Uterus (tissue), 4 donors: Measurements from ENCODE around the gene PRG2. TPM values are rescaled to one million over a fixed set of nuclear protein-coding genes. Genes with fewer than 3 reads are reported as not detected.

Experiments used
- DNase-seq, 2 donors: peaks; one replicate each; pipeline ENCODE4 v3.0.0-alpha.2; 2019 to 2020
- H3K27ac ChIP-seq, 2 donors: fragments of 200-600 bp; sonication (generic); 1 replicate in 1 of 2; 2 replicates in 1 of 2; pipeline ENCODE4 v1.5.1; 2016 to 2018
- H3K27me3 ChIP-seq, 2 donors: fragments of 200-600 bp; sonication (generic); one replicate each; pipeline ENCODE4 v1.5.1; 2018 to 2019; ENCODE audit warnings: control low read depth in 1 of 2
- H3K36me3 ChIP-seq, 2 donors: fragments of 200-600 bp; sonication (generic); one replicate each; pipeline ENCODE4 v1.5.1; 2019; ENCODE audit warnings: control low read depth in 1 of 2
- H3K4me1 ChIP-seq, 2 donors: fragments of 200-600 bp; sonication (generic); one replicate each; pipeline ENCODE4 v1.5.1; 2018 to 2019; ENCODE audit warnings: control low read depth in 1 of 2
- H3K4me3 ChIP-seq, 2 donors: fragments of 200-600 bp; sonication (generic); 1 replicate in 1 of 2; 2 replicates in 1 of 2; pipeline ENCODE4 v1.5.1; 2018 to 2019; ENCODE audit warnings: mild to moderate bottlenecking in 1 of 2
- H3K9me3 ChIP-seq, 2 donors: fragments of 200-600 bp; sonication (generic); one replicate each; pipeline ENCODE4 v1.5.1; 2019; ENCODE audit warnings: control low read depth in 1 of 2
- POLR2A ChIP-seq, 2 donors: fragments of 450-650 bp; IDR thresholded peaks; one replicate each; pipeline ENCODE4 v1.6.1; 2016; ENCODE audit warnings: antibody characterized with exemption in 2 of 2, mild to moderate bottlenecking in 1 of 2, moderate library complexity in 1 of 2
- intact Hi-C: fragments of 100-400 bp; cut with DNase I; formaldehyde crosslinking; loops from one replicate; pipeline ENCODE4 v1.15.1; 2023; ENCODE audit warnings: low total_unique reads
- total RNA-seq, 4 donors: library from RNA; depleted of rRNA in 3 of 4; stranded (reverse); fragments of >200 nt in 3 of 4; gene quantifications; one replicate each; pipeline versions ENCODE4 v1.1.0 to v1.2.4, GENCODE V29; 2014 to 2023
- TF ChIP-seq, protein P1 (sequence below), 4 experiments: fragments of 200-600 bp in 2 of 4; fragments of 450-650 bp in 2 of 4; sonication (generic) in 2 of 4; IDR thresholded peaks; one replicate each; pipeline ENCODE4 v1.5.1; 2016 to 2019; ENCODE audit warnings: antibody characterized with exemption in 4 of 4, mild to moderate bottlenecking in 2 of 4, moderate library complexity in 1 of 4
- donor health status: DM: yes; HTN: yes; CAD: no.

The PRG2 gene
- total RNA-seq, 4 donors from 2014 or later = 0.21 TPM; not detected in 3

GRCh38 chr11:57394203-57394965, 3.9 kb upstream of the PRG2 start:
- Histone ChIP-seq H3K9me3 (no peaks in the 10 kb centered on the region), H3K27me3 (no peaks in the 10 kb centered on the region), H3K4me1 (no peaks in the 10 kb centered on the region), H3K27ac (no peak overlapping the region), H3K36me3 (no peaks in the 10 kb centered on the region), H3K4me3 (no peak overlapping the region)
- intact Hi-C loops = no loop called here
- TF ChIP-seq POLR2A (IDR thresholded peaks at IDR 0.05) = no peak
- TF ChIP-seq, protein P1, sequence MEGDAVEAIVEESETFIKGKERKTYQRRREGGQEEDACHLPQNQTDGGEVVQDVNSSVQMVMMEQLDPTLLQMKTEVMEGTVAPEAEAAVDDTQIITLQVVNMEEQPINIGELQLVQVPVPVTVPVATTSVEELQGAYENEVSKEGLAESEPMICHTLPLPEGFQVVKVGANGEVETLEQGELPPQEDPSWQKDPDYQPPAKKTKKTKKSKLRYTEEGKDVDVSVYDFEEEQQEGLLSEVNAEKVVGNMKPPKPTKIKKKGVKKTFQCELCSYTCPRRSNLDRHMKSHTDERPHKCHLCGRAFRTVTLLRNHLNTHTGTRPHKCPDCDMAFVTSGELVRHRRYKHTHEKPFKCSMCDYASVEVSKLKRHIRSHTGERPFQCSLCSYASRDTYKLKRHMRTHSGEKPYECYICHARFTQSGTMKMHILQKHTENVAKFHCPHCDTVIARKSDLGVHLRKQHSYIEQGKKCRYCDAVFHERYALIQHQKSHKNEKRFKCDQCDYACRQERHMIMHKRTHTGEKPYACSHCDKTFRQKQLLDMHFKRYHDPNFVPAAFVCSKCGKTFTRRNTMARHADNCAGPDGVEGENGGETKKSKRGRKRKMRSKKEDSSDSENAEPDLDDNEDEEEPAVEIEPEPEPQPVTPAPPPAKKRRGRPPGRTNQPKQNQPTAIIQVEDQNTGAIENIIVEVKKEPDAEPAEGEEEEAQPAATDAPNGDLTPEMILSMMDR (IDR thresholded peaks at IDR 0.05) = no peak
- DNase-seq = no peak

DNA sequence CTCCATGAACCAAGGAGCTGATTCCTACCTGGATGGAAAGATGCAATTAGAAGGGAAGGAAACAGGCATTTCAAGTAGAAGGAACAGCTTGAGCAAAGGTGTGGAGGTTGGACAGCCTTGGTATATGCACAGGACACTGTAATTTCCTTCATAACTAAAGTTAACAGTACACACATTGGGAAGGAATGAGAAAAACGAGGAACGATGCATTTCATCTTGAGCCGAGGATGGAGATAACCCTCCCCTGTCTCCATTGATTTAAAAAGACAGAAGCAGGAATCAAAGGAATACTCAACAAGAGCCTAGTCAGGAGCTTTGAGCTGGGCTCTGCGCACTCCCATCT, 2.3 kb upstream of the PRG2 start:
- no peak overlapping the region for H3K27ac ChIP-seq
- TF ChIP-seq, protein P1 (IDR thresholded peaks at IDR 0.05) = no peak
- DNase-seq = no peak
- H3K4me3 ChIP-seq = no peak overlapping the region
- H3K36me3 ChIP-seq = no peaks in the 10 kb centered on the region
- intact Hi-C loops = no loop called here
- H3K9me3 ChIP-seq = no peaks in the 10 kb centered on the region
- no peaks in the 10 kb centered on the region for H3K27me3 ChIP-seq
- no peaks in the 10 kb centered on the region for H3K4me1 ChIP-seq

DNA sequence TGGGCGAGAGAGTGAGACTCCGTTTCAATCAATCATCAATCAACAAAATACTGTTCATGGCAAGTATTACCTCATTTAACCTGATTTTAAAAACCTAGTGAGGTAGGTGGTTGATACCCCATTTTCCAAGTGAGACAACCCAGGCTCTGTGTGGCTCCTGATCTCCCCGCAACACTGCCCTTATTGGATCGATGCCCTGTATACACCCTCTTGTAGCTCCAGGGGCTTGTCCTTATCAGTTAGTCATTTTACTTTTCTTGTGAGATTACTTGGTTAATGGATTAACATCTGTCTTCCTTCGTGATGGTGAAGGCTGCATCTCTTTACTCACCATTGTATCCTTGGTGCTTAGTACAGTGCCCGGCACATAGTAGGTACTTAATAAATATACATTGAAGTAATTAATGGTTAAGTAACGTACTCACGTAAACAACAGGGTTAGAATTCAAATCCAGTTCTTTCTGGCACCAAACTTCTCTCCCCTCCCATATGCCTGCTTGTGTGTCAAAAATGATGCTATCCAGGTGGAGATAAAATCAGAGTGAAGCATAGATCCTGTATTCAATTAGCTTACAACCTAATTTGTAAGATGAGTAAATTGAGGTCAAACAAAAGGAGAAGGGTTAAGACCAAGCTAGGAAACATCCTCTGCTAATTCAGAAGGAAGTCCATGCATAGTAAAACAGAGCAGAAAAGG, 1.8 kb upstream of the PRG2 start:
- H3K36me3 ChIP-seq = no peaks in the 10 kb centered on the region
- H3K27ac ChIP-seq = no peak overlapping the region
- no peak for DNase-seq
- H3K4me3 ChIP-seq = no peak overlapping the region
- no peaks in the 10 kb centered on the region for H3K9me3 ChIP-seq
- no peaks in the 10 kb centered on the region for H3K4me1 ChIP-seq
- intact Hi-C loops = no loop called here
- no peak for TF ChIP-seq POLR2A (IDR thresholded peaks at IDR 0.05)
- TF ChIP-seq, protein P1 (IDR thresholded peaks at IDR 0.05) = no peak
- no peaks in the 10 kb centered on the region for H3K27me3 ChIP-seq

DNA sequence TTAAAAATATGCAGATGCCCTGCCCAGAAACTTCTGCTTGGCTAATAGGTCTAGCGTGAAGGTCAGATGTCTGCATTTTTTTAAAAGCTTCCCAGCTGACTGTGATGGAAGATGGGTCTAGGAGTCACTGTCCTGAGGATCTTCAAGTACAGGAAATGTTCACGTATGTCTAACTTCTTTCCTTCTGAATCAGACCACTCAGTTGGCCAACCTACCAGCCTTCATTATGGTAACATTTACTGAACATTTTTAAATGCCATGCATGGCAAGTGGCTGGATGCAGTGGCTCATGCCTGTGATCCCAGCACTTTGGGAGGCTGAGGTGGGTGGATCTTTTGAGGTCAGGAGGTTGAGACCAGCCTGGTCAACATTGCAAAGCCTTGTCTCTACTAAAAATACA, 1.1 kb upstream of the PRG2 start:
- Histone ChIP-seq H3K27me3 (no peaks in the 10 kb centered on the region), H3K4me3 (no peak overlapping the region), H3K36me3 (no peaks in the 10 kb centered on the region), H3K9me3 (no peaks in the 10 kb centered on the region), H3K4me1 (no peaks in the 10 kb centered on the region), H3K27ac (no peak overlapping the region)
- intact Hi-C loops = no loop called here
- no peak for TF ChIP-seq POLR2A (IDR thresholded peaks at IDR 0.05)
- TF ChIP-seq, protein P1 (IDR thresholded peaks at IDR 0.05) = no peak
- DNase-seq = no peak

DNA sequence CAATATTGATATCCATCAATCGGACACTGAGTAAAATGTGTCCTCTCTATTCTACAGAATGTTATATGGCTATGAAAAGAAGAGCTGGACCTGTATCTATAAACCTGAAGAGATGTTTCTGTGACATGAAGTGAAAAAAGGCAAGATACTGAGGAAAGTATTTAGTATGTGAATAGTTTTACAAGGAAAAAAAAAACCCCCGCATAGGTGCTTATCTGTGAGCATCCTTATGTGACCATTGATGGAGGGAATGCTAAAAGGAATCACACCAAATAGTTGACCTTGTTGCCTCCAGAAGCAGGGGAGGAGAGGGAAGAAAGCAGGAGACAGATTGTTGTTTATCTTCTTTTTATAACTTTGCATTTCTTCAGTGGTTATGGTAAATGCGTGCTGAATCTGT, 661 bp upstream of the PRG2 start:
- H3K4me1 ChIP-seq = no peaks in the 10 kb centered on the region
- no peaks in the 10 kb centered on the region for H3K27me3 ChIP-seq
- no peaks in the 10 kb centered on the region for H3K36me3 ChIP-seq
- intact Hi-C loops = no loop called here
- H3K9me3 ChIP-seq = no peaks in the 10 kb centered on the region
- no peak for DNase-seq
- H3K4me3 ChIP-seq = no peak overlapping the region
- no peak for TF ChIP-seq POLR2A (IDR thresholded peaks at IDR 0.05)
- TF ChIP-seq, protein P1 (IDR thresholded peaks at IDR 0.05) = no peak
- H3K27ac ChIP-seq = no peak overlapping the region
